T-helper 1 cell (primary cell): ENCODE measurements around the gene SLC35E1.
"Not testable (repeated sequence)": the region's sequence is repeated elsewhere in the genome, so short reads cannot be mapped to it uniquely, and the experiment has no call there.

Experiments used
- DNase-seq, 5 donors: peaks; one replicate each; pipeline ENCODE4 v3.0.0-alpha.2; 2012 to 2020

The SLC35E1 gene

GRCh38 chr19:16520986-16521624 lies 51.1 kb downstream of the SLC35E1 start:
- no peak for DNase-seq

GRCh38 chr19:16520074-16520973 lies 51.9 kb downstream of the SLC35E1 start:
- DNase-seq, result no peak

- DNase-seq, result no peak
These were observed 53.0 kb downstream of the SLC35E1 start for GRCh38 chr19:16519230-16519687.

GRCh38 chr19:16518483-16519229 lies 53.6 kb downstream of the SLC35E1 start:
- DNase-seq, result no peak

GRCh38 chr19:16518061-16518460 lies 54.2 kb downstream of the SLC35E1 start:
- DNase-seq, result no peak

GRCh38 chr19:16516923-16517610 lies 55.1 kb downstream of the SLC35E1 start:
- DNase-seq, result no peak

- no peak for DNase-seq
These were observed 55.8 kb downstream of the SLC35E1 start for GRCh38 chr19:16516381-16516780.

GRCh38 chr19:16514383-16515019 lies 57.7 kb downstream of the SLC35E1 start:
- DNase-seq, result no peak

GRCh38 chr19:16512611-16513010 lies 59.6 kb downstream of the SLC35E1 start:
- DNase-seq, result not testable (repeated sequence)

GRCh38 chr19:16509141-16510061 lies 62.8 kb downstream of the SLC35E1 start:
- no peak for DNase-seq

GRCh38 chr19:16508546-16508945 lies 63.7 kb downstream of the SLC35E1 start:
- DNase-seq, result no peak

- no peak for DNase-seq
These were observed 65.3 kb downstream of the SLC35E1 start for GRCh38 chr19:16506961-16507360.

- DNase-seq, result not testable (repeated sequence)
These were observed 66.1 kb downstream of the SLC35E1 start for GRCh38 chr19:16506161-16506560.

GRCh38 chr19:16504271-16504670 lies 67.9 kb downstream of the SLC35E1 start:
- DNase-seq, result no peak
